ENCODE measurements around the gene GRIK5. TPM values are rescaled to one million over a fixed set of nuclear protein-coding genes. Genes with fewer than 3 reads are reported as not detected.

Gene GRIK5
- total RNA-seq, 1 experiment from 2014 or later, result 0.48 TPM

DNA sequence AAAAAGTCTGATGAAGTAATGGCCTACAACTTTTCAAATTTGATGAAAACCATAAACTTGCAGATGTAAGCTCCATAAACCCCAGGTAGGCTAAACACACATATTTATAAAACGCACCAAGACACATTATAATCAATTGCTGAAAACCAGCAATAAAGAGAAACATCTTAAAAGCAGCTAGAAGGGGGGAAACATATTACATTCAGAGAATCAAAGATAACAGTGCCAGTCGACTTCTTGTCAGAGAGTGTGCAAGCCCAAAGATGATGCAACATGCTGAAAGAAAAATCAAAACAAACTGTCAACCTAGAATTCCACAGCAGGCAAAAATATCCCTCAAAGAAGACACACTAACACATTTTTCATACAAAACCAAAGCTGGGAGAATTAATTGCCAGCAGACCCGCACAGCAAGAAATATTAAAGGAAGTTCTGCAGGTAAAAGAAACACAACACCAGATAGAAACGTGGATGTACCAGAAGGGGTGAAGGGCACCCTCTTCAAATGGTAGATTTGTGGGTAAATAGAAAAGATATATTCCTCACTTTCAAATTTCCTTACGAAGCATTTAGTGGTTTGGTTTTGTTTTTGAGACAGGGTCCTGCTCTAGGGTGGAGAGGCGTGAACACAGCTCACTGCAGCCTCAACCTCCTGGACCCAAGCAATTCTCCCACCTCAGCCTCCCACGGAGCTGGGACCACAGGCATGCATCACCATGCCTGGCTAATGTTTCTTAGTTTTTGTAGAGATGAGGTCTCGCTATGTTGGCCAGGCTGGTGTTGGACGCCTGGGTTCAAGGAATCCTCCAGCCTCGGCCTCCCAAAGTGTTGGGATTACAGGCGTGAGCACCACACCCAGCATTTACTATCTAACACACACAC, 59.5 kb downstream of the GRIK5 start:
- Mint-ChIP-seq H3K36me3 (ENCODE audit: insufficient read depth, unreplicated experiment) (no peaks in the 10 kb centered on the region), H3K9me3 (ENCODE audit: unreplicated experiment) (peaks cover 9% of the 10 kb centered on the region), H3K4me1 (ENCODE audit: low read depth, unreplicated experiment) (no peaks in the 10 kb centered on the region), H3K27me3 (ENCODE audit: insufficient read depth, unreplicated experiment) (peaks cover 14% of the 10 kb centered on the region), H3K4me3 (ENCODE audit: unreplicated experiment) (no peak overlapping the region), H3K27ac (ENCODE audit: unreplicated experiment) (peak overlapping the region; percentile 16)
- ChIA-PET CTCF (no interaction called here), POLR2A (no interaction called here)
- intact Hi-C loops (cut with micrococcal nuclease; ENCODE audit: unreplicated experiment), result no loop called here
- Histone ChIP-seq H3K9me3 (no peaks in the 10 kb centered on the region), H3K27me3 (replicated peaks; ENCODE audit: control insufficient read depth, insufficient read depth, low read length) (no peaks in the 10 kb centered on the region), H3K4me1 (0 out of 2 replicates have a peak, but pooled peaks cover 3% of the 10 kb centered on the region), H3K36me3 (ENCODE audit: control insufficient read depth, insufficient read depth, low read length) (no peaks in the 10 kb centered on the region), H3K4me3 (ENCODE audit: low read depth, low read length) (no peak overlapping the region)
- DNase-seq, result no peak
- TF ChIP-seq, protein P1, sequence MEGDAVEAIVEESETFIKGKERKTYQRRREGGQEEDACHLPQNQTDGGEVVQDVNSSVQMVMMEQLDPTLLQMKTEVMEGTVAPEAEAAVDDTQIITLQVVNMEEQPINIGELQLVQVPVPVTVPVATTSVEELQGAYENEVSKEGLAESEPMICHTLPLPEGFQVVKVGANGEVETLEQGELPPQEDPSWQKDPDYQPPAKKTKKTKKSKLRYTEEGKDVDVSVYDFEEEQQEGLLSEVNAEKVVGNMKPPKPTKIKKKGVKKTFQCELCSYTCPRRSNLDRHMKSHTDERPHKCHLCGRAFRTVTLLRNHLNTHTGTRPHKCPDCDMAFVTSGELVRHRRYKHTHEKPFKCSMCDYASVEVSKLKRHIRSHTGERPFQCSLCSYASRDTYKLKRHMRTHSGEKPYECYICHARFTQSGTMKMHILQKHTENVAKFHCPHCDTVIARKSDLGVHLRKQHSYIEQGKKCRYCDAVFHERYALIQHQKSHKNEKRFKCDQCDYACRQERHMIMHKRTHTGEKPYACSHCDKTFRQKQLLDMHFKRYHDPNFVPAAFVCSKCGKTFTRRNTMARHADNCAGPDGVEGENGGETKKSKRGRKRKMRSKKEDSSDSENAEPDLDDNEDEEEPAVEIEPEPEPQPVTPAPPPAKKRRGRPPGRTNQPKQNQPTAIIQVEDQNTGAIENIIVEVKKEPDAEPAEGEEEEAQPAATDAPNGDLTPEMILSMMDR (IDR thresholded peaks at IDR 0.05; ENCODE audit: insufficient read depth in 1 of 2, low read depth in 1 of 2, low read length in 1 of 2, severe bottlenecking in 1 of 2, unreplicated experiment in 1 of 2), result no peak
- BruUV-seq (replicated peaks), result no TSS peak

DNA sequence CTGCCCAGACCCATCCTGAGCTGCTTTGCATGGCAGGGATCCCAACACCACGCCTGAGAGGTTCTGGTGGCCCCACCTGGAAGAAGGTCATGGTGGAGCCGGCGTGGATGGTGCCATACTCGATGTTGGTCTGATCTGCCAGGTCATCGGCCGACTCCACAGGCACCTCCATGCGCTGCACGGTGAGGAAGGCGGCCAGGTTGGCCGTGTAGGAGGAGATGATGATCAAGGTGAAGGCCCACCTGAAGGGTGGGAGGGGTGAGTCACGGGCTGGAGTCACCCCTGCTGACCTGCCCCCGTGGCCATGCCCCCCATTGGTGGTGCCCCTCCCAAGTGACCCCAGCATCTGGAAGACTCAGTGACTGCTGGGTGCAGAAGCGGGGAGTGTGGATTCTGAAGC, 63.4 kb downstream of the GRIK5 start:
- H3K27ac Mint-ChIP-seq (ENCODE audit: unreplicated experiment), result no peak overlapping the region
- ChIA-PET CTCF (no interaction called here), POLR2A (no interaction called here)
- no peak overlapping the region for H3K4me3 ChIP-seq (ENCODE audit: low read depth, low read length)
- no TSS peak for BruUV-seq (replicated peaks)
- TF ChIP-seq, protein P1 (IDR thresholded peaks at IDR 0.05; ENCODE audit: insufficient read depth in 1 of 2, low read depth in 1 of 2, low read length in 1 of 2, severe bottlenecking in 1 of 2, unreplicated experiment in 1 of 2), result no peak
- 0 out of 2 replicates have a peak, but pooled peaks cover 3% of the 10 kb centered on the region for H3K4me1 ChIP-seq
- peaks cover 9% of the 10 kb centered on the region for H3K9me3 Mint-ChIP-seq (ENCODE audit: unreplicated experiment)
- no peaks in the 10 kb centered on the region for H3K36me3 Mint-ChIP-seq (ENCODE audit: insufficient read depth, unreplicated experiment)
- H3K27me3 Mint-ChIP-seq (ENCODE audit: insufficient read depth, unreplicated experiment), result peaks cover 37% of the 10 kb centered on the region
- no peaks in the 10 kb centered on the region for H3K4me1 Mint-ChIP-seq (ENCODE audit: low read depth, unreplicated experiment)
- DNase-seq, result no peak
- peaks cover 3% of the 10 kb centered on the region for H3K27me3 ChIP-seq (replicated peaks; ENCODE audit: control insufficient read depth, insufficient read depth, low read length)
- H3K9me3 ChIP-seq, result no peaks in the 10 kb centered on the region
- no peaks in the 10 kb centered on the region for H3K36me3 ChIP-seq (ENCODE audit: control insufficient read depth, insufficient read depth, low read length)
- H3K4me3 Mint-ChIP-seq (ENCODE audit: unreplicated experiment), result no peak overlapping the region
- intact Hi-C loops (cut with micrococcal nuclease; ENCODE audit: unreplicated experiment), result no loop called here

DNA sequence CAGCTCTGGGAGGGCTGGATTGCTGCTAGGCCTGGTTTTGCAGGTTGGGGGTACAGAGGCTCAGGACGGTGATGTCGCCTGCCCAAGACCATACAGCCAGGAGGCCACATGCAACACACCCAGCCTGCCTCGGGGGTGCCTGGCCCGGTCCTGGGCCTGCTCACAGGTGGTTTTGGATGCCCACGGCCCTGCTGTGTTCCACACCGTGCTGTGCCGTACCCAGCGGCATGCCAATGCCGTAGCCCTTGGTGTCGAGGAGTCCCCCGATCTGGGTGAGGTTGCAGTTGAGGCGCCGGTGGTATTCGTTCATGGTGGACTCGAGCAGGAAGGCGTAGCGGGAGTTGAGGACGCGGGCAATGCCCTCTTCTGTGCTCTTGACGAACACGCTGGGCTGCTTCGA, 64.5 kb downstream of the GRIK5 start:
- H3K4me3 ChIP-seq (ENCODE audit: low read depth, low read length), result no peak overlapping the region
- TF ChIP-seq, protein P1 (IDR thresholded peaks at IDR 0.05; ENCODE audit: insufficient read depth in 1 of 2, low read depth in 1 of 2, low read length in 1 of 2, severe bottlenecking in 1 of 2, unreplicated experiment in 1 of 2), result no peak
- no peaks in the 10 kb centered on the region for H3K4me1 Mint-ChIP-seq (ENCODE audit: low read depth, unreplicated experiment)
- intact Hi-C loops (cut with micrococcal nuclease; ENCODE audit: unreplicated experiment), result no loop called here
- H3K36me3 ChIP-seq (ENCODE audit: control insufficient read depth, insufficient read depth, low read length), result no peaks in the 10 kb centered on the region
- no peaks in the 10 kb centered on the region for H3K36me3 Mint-ChIP-seq (ENCODE audit: insufficient read depth, unreplicated experiment)
- no peak overlapping the region for H3K4me3 Mint-ChIP-seq (ENCODE audit: unreplicated experiment)
- CTCF ChIA-PET, result no interaction called here
- H3K27me3 ChIP-seq (replicated peaks; ENCODE audit: control insufficient read depth, insufficient read depth, low read length), result peaks cover 3% of the 10 kb centered on the region
- H3K9me3 Mint-ChIP-seq (ENCODE audit: unreplicated experiment), result peaks cover 9% of the 10 kb centered on the region
- no peak for DNase-seq
- H3K4me1 ChIP-seq, result 0 out of 2 replicates have a peak, but pooled peaks cover 3% of the 10 kb centered on the region
- no peaks in the 10 kb centered on the region for H3K9me3 ChIP-seq
- no TSS peak for BruUV-seq (replicated peaks)
- peaks cover 43% of the 10 kb centered on the region for H3K27me3 Mint-ChIP-seq (ENCODE audit: insufficient read depth, unreplicated experiment)
- H3K27ac Mint-ChIP-seq (ENCODE audit: unreplicated experiment), result no peak overlapping the region
- POLR2A ChIA-PET, result no interaction called here
